Activated CD4-positive, CD25-positive, alpha-beta regulatory T cell (primary cell): ENCODE results near the gene TBC1D1.
A peak's percentile ranks its signal among the peaks of the same experiment; 100 is the strongest.

ENCODE experiments used
- DNase-seq, 4 experiments: peaks; one replicate each; lab custom pipeline; 2025; lab: John Stamatoyannopoulos, UW

Gene TBC1D1

DNA sequence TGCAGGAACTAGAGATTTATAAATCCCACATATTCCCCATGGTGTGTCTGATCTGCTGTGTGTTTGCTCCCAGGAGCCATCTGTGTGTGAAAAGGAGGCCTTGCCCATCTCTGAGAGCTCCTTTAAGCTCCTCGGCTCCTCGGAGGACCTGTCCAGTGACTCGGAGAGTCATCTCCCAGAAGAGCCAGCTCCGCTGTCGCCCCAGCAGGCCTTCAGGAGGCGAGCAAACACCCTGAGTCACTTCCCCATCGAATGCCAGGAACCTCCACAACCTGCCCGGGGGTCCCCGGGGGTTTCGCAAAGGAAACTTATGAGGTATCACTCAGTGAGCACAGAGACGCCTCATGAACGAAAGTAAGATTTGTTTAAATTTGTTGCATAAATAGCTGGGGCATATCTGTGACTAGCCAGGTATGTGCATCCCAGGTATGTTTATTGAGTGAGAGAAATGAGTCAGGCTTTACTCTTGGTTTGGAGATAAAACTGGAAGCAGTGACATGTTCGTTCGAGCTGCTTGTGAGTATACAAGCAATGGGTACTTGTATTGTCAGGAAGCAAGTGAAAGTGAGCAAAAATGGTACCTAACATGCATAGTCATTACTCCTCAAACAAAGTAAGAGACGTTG is 158.8 kb downstream of the TBC1D1 start:
- DNase-seq: no peak

GRCh38 chr4:38050560-38051350 is 159.9 kb downstream of the TBC1D1 start:
- DNase-seq: no peak

DNA sequence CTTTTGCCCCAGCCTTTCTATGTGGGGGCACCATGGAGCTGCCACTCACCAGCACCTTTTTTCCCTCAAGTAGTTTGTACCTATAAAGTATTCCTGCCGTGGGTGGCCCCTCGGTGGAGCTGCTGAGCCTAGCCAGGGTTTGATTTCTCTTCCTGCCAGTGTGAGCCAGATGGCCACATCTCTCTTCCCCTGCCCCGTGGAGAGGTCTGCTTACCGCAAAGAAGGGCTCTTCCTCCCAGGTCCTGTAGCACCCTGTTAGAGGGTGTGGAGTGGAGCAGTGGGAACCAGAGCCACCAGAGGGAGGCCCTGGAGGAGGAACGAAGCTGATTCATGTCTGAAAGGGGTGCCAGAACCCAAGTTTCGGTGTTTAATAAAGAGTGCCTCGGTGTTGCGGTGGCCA is 164.7 kb downstream of the TBC1D1 start:
- DNase-seq: no peak

- no peak for DNase-seq
Observed at GRCh38 chr4:38056011-38056685, 165.3 kb downstream of the TBC1D1 start.

- no peak for DNase-seq
Observed at GRCh38 chr4:38058151-38058550, 167.3 kb downstream of the TBC1D1 start.

DNA sequence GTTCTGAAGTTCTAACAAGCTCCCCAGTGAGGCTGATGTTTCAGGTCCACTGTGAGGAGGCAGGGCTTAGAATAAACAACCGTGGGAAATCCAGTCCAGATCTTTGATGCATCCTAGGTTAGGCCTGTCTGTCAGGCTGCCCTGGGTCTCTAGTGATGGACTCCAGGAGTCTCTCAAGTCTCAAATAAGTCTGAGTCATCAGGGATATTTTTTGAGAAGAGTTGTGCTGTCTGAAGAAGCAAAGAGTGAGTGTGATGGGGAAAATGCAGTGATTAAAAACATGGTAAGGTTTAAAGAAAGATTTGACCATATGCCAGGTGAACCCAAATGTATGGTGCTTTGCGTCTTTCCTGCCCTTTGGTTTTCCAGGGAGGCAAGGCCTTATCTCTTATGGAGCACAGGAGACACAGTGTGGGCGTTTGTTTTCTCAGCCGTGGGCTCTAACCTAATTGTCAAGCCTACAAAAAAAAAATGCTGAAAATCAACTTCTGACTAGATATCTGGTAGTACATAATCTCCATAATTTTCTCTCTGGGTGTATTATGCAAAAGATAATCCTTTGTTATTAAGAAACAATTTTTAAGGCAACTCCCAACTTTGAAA is 170.0 kb downstream of the TBC1D1 start:
- DNase-seq: no peak

- peak; percentile 20 to 54 (median 43) for DNase-seq
Observed at GRCh38 chr4:38062088-38062775, 171.3 kb downstream of the TBC1D1 start.

DNA sequence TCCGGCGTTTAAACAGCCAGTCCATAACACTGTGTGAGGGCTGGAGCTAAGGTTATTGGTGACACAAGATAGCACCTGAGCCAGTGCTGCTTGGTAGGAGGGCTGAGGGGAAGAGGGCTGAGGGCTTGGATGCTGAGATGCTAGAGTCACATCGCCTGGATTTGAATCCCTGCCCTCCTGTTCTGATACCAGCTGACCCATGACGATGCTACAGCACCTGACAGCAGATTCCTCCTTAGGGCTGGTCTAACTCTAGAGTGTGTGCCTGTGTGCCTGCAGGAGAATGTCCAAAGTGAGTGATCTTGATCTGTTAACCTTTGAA is 171.9 kb downstream of the TBC1D1 start:
- no peak for DNase-seq

DNA sequence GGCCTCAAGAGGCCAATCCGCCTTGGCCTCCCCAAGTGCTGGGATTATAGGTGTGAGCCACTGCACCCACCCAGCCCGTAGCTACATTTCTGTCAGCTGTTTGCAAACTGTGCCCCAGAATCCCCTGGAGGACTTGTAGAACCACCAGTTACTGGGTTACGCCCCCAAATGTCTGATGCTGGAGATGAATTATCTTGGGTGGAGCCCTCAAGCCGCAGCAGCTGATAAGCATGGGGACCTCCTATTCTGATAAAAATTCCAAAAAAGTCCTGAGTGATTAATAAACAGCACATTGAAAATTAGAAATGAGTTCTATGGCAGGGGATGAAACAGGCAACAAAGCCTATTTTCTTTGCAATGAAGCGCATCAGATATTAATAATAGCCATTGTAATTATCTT is 174.3 kb downstream of the TBC1D1 start:
- no peak for DNase-seq

- DNase-seq: no peak
Observed at GRCh38 chr4:38065900-38066299, 175.0 kb downstream of the TBC1D1 start.

- no peak for DNase-seq
Observed at GRCh38 chr4:38067499-38067898, 176.6 kb downstream of the TBC1D1 start.

DNA sequence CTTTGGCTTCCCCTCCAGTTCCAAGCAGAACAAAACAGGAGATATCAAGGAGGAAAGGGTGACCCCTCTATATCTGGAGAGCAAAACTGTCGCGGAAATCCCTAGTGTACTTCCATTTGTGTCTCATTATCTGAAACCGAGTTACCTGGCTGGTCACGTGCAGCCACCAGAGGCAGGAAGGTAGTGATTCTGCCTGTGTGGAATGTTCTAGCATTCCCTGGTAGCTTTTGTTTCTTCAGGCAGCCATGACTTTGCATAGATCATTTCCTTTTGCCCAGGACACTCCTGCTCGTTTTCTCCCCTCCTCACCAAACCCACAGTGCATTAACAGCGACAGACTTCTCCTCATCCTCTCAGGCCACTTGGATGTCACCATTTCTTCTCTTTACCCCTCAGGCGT is 177.2 kb downstream of the TBC1D1 start:
- DNase-seq: no peak

DNA sequence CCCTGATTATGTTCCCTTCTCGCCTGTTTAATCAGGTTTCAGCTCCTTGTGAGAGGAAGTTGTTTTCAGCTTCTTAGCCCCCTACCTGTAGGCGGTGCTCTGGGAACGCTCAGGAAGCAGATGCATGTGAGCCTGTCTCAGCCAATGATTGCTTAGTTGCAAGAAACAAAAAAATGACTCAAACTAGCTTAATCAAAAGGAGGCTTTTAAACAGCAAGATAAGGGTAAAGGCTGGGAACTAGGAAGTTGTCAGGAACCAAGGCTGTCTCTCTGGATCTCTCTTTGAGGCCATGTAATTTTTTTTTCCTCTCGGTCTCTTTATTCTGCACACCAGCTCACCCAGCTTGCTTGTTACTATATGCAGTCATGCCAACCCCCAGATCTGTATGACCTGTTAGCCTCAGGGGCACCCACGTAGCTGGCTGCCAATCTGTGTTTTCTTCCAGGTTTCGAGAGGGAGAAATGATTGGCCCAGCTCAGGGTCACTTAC is 178.4 kb downstream of the TBC1D1 start:
- DNase-seq: no peak

GRCh38 chr4:38071801-38072431 is 181.0 kb downstream of the TBC1D1 start:
- no peak for DNase-seq

DNA sequence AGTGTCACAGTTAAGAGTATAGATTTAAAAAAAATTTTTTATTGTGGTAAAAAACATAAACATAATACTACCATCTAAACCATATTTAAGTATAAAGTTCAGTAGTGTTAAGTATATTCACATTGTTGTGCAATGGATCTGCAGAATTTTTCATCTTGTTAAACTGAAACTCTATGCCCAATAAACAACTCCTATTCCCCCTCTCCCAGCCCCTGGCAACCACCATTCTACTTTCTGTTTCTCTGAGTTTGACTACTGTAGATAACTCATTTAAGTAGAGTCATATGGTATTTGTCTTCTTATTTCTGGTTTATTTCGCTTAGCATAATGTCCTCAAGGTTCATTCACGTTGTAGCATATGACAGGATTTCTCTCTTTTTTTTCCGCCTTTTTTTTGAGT is 181.7 kb downstream of the TBC1D1 start:
- no peak for DNase-seq

GRCh38 chr4:38073596-38074234 is 182.8 kb downstream of the TBC1D1 start:
- DNase-seq: no peak

- no peak for DNase-seq
Observed at GRCh38 chr4:38075370-38076152, 184.7 kb downstream of the TBC1D1 start.

- DNase-seq: no peak
Observed at GRCh38 chr4:38076153-38076669, 185.3 kb downstream of the TBC1D1 start.

DNA sequence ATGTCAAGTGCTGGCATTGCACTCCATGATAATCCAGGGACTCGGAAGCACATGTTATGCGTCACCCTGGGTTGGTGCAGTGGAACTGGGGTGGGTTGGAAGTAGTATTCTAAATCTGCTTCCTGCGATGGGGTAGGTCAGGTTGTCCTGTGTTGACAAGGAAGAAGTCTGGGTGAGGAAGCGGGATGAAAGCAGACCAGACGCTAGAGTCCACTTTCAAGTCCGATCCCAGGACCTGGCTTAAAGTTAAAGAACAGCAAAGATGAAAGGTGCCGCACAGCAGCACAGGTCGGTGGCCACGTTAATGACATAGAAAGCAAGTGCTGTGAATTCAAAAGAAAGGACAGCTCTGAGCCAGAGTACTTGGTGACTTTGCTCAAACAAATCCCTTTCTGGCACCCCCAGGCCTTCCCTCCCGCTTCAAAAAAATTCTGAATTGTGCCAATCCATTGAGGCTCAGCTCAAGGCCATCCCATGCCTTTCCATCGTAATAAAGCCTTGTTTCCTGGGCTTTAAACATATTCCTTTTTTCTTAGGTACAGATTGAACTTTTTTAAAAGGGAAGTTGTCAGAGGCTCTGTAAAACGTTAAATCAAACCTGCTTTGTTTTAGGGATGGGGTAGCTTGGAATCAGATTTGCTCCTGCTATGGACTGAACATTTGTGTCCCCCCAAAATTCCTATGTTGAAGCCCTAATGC is 187.1 kb downstream of the TBC1D1 start:
- no peak for DNase-seq
